Activated naive CD4-positive, alpha-beta T cell treated with Interleukin-2 at 50 U/mL for 16 hours (primary cell): ENCODE measurements around the gene ZBTB48.
"Not testable (repeated sequence)": the region's sequence is repeated elsewhere in the genome, so short reads cannot be mapped to it uniquely, and the experiment has no call there.

Experiments used
- DNase-seq: peaks from one replicate; pipeline ENCODE4 v3.0.0-alpha.2; 2020

Gene ZBTB48

DNA sequence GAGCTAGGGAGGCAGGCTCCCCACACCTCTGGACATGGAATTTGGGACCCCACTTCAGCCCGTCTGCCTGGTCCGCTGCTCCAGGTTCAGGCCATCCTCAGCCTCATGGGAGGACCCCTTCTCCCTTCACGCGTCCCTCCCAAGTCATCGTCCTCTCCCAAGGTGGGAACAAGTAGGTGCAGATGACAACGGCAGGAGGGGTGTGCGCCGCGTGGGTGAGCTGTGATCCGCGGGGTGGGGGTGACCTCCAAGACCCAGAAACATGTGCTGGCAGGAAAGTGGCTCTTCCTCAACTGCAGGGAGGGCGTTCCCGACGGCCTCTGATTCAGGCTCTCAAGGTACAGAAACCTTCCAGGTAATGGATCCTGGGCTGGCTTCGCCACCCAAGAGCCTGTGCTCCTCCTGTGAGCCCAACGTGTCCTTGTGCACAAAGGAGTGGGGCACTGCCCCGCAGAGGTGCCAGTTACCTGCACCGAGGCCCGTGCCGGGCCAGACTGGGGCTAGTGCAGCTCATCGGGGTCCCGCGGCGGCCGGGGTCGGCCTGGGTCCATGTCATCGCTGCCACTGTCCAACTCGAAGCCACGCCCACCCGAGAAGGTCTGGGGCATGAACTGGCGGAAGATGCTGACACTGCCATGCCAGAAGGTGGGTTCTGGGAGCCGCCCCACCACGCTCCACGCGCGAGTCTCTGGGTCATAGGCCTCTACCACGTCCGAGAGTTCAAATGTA, 13.2 kb downstream of the ZBTB48 start:
- DNase-seq = no peak

DNA sequence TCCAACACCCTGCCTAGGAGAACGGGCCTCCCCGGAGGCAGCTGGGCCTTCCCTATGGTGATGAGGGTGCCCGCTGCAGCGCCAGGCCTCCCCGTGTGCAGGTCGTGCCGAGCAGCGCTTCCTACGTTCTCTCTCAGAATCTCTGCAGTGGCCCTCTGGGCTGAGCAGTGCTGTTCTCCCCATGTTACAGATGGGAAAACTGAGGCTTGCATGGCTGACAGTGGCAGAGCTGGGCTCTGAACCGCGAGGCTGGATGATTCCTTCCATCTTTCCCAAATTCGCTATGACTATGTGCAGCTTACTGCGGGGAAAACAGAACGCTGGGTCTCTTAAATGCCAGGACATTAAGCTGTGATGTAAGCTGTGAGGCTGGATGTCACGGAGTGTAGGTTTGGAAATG, 14.0 kb downstream of the ZBTB48 start:
- DNase-seq = no peak

DNA sequence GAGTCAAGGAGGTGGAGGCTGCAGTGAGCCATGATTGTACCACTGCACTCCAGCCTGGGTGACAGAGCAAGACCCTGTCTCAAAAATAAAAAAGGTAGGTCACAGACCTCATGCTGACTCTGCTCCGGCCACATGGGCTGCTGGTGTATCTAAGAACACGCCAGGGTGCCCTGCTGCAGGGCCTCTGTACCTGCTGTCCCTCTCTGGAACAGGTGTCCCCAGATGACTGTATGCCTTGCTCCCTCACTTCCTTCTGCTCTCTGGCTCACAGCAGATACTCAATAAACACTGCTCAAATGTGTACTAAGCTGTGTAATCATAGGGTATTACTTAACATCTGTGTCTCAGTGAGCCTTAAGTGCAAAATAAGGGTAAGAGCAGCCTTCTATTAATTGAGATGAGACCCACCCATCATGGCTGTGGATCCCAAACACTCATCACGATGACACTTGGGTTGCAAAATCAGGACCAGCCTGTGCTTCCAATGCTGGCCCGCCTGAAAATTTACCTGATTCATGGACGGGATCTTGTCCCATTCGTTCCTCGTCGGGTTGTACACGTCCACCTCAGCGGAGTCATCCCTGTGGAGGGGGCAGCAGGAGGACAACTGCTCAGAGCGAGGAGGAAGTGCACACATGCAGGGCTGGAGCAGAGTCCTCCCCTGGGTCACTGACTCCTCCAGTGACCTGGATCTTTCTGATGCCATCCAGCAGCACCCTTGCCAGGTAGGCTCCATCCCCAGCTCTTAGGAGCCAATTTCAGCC, 15.4 kb downstream of the ZBTB48 start:
- DNase-seq = no peak

GRCh38 chr1:6596351-6596750, 16.6 kb downstream of the ZBTB48 start:
- DNase-seq = no peak

- DNase-seq = no peak
Measured at GRCh38 chr1:6596886-6597776, 17.3 kb downstream of the ZBTB48 start.

DNA sequence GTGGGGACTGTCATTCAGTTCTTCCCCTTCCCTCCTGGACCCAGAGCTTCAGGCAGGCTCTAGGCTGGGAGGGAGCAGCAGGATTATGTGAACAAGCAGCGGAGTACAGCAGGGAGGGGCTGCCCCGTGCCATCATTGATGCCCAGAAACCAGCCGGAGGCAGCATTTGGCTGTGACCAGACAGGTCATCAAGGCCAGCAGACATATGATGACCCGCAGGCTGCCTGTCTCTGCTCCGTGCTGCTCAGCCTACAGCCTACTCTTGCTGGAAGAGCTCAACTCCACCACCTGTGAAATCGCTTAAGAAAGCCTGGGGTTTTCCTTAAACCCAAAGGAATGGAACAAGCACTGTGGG, 18.0 kb downstream of the ZBTB48 start:
- no peak for DNase-seq

DNA sequence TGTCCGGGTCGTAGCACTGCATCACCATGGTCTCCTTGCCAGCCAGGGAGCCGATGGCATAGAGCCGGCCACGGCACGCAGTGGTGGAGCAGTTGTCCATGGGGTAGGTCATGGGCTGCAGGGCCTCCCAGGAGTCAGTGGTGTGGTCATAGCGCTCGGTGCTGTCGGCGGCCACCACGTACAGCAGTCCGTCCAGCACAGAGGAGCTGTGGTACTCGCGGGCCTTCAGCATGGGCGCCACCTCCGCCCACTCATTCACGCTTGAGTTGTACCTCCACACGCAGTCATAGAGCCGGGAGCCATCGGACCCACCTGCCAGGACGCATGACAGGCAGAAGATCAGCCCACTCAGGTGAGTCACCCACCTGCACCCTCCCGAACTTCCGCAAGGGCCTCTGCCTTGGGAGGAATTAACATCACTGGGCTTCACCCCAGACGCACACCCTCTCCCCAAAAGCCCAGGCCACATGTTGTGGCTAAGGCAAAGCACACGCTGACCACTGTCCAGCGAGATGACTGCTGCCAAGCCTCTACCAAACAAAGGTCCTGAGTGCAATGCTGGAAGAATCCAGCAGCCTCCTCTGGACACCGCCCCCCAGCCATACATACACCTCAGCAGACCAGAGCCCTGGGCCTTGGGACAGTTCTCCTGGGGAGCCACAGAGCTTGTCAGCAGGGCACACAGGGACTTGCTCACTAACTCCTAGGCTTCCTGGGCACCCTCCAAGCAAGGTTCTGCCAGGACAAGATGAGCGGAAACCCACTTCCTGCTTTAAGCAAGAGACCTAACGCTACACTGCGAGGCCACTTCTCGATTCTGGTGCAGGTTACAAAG, 19.6 kb downstream of the ZBTB48 start:
- DNase-seq = peak; percentile 70

DNA sequence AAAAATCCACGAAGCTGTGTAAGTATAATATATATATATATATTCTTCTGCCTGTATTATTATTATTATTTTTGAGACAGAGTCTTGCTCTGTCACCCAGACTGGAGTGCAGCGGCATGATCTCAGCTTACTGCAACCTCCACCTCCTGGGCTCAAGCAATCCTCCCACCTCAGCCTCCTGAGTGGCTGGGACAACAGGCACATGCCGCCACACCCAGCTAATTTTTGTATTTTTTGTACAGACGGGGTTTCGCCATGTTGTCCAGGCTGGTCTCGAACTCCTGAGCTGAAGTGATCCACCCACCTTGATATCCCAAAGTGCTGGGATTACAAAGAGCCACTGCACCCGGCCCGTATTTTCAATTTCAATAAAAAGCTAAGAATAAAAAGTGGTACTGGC, 20.2 kb downstream of the ZBTB48 start:
- DNase-seq = not testable (repeated sequence)

GRCh38 chr1:6600410-6601048, 20.7 kb downstream of the ZBTB48 start:
- DNase-seq = no peak

DNA sequence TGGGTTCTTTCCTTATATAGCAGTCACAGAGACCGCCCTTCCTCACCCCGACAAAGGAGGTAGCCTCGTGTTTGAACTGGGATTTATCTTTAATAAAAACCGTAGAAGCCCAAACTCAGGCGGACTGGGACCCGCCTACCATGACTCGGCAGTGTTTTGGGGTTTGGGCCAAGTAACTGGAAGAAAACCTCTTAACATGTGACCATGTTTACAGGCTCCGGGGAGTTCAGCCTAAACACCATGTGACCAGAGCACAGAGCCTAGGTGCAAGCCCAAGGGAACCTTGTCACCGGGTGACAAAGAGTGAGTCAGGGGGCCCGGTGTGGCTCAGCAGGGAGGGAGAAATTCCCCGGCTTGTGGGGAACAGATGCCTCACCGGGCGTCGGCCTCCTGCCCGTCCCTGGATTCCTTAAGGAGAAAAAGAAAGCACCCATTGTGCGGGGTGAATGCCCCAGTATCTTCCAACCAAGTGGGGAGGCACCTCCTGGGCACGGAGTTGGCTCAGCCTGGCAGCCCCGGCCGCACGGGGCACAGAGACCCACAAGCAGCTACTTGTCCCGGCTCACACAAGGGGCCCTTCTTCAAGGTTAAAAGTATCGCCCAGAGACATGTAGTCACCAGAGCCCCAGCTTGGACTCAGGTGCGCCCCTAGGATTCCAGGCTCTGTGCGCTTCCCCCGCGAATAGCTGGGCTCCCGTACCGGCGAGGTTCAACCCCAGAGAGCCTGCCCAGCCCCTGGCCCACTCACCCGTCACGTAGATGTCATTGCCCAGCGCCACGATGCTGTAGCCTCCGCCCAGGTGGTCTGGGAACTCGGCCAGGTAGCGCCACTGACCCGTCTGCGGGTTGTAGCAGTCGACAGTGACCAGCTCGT, 21.5 kb downstream of the ZBTB48 start:
- peak; percentile 87 for DNase-seq

DNA sequence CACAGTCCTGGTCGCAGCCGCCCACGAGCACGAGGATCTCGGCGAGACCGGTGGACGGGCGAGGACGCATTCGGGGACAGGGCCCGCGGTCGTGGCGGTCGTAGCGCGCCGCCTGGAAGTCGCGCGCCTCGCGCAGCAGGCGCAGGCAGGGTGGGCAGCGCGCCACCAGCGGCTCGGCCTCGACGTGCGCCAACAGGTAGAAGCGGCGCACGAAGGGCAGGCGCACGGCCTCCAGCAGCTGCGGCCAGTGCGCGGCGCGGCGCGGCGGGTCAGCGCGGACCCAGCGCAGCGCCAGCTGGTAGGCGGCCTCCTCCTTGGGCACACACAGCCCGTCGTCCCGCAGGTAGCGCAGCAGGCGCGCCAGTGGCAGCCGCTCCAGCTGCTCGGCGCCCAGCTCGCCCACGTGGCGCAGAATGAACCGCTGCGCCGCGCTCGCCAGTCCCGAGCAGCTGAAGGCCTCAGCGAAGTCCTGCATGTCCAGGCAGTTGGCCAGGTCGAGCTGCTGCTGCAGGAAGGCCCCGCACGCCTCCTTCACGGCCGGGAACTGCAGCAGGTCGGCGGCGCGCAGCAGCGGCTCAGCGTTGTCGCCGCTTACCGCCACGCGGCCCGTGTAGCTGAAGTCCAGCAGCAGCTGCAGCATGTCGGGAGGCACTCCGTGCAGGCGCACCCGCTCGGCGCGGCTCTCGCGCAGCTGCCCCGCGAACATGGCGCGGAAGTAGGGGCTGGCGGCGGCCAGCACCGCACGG, 22.3 kb downstream of the ZBTB48 start:
- peak; percentile 35 for DNase-seq

DNA sequence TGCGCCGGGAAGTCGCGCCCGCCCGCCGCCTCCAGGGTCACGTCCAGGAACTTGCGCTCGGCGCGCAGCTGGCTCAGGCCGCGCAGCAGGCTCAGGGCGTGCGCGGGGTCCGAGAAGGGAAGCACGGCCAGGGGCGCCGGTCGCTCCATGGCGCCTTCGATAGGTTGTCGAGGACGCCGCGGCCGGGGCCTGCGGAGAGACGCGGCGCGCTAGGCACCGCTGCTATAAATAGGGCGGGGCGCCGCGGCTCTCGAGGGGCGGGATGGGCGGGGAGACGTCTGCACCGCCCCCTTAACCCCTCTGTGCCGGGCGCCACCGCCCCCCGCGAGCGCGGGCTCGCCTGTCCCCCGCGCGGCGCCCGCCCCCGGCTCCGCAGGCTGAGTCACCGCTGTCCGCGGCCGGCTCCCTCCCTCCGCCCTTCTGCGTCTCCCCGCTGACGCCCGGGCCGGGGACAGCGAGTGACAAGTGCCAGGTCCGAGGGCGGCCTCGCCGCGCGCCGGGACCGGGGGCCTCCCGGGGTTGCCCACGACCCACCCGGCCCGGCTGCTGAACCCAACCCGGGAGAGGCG, 23.0 kb downstream of the ZBTB48 start, which contains the start of gene KLHL21:
KLHL21 (minus strand) TSS at position 201 of the 569 bp plus-strand sequence; CDS start at position 149, 52 bp downstream.
- peak; percentile 91 for DNase-seq

- peak; percentile 57 for DNase-seq
Measured at GRCh38 chr1:6603238-6603914, 23.6 kb downstream of the ZBTB48 start.

GRCh38 chr1:6603915-6604558, 24.2 kb downstream of the ZBTB48 start:
- peak; percentile 28 for DNase-seq

DNA sequence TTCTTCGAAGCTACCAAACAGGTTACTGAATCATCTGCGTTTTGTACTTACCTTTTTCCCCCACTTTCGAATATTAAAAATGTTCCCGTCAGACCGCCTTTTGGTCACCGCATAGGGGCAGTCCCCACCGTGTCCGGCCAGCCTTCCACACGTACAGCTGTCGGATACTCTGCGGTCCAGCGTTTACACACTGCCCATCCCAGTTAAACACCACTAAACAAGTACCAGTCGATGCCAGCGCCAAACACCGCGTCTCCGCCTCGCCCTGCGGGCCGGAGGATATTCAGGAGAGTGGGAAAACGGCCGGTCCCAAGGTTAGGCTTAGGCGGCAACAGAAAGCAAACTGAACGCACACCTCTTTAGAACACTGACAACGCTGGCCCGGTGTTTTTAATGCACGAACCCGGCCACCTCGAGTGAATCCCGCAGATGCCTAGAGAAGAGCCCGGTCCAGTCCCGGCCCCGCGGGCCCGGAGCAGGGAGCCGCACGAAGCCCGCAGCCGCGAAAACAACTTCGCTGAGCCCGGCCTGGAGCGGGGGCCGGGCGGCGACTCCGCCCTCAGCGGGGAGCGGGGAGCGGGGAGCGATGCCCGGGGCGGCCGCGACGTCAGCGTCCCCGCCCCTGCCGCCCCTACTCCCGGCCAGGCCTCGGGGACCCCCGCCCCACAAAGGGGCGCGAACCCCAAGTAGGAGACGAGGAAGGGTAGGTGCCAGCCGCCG, 33.0 kb downstream of the ZBTB48 start:
- DNase-seq = no peak

GRCh38 chr1:6613361-6614018, 33.7 kb downstream of the ZBTB48 start, which contains the start of gene PHF13:
Gene PHF13 (plus strand): TSS chr1:6613731. CDS start chr1:6614067, 336 bp downstream.
- peak; percentile 100 for DNase-seq
